Type B pancreatic cell (in vitro differentiated cells): ENCODE data around the gene SCLT1. TPM values are rescaled to one million over a fixed set of nuclear protein-coding genes. Genes with fewer than 3 reads are reported as not detected.

Experiments
- DNase-seq: peaks from one replicate; pipeline ENCODE4 v3.0.0; 2021; ENCODE audit warnings: mixed read lengths; ENCODE audit not compliant: unreplicated experiment; ENCODE audit errors: extremely low spot score
- H3K27ac Mint-ChIP-seq: 2 replicates; pipeline ENCODE4 v1.8.0; 2021; ENCODE audit warnings: mild to moderate bottlenecking, mixed read lengths
- H3K27me3 Mint-ChIP-seq: 2 replicates; pipeline ENCODE4 v1.8.0; 2021; ENCODE audit warnings: mixed read lengths
- H3K36me3 Mint-ChIP-seq: 2 replicates; pipeline ENCODE4 v1.8.0; 2021; ENCODE audit warnings: mixed read lengths
- H3K4me1 Mint-ChIP-seq: one replicate; pipeline ENCODE4 v1.8.0; 2021; ENCODE audit warnings: mixed read lengths; ENCODE audit not compliant: unreplicated experiment
- H3K4me3 Mint-ChIP-seq: 2 replicates; pipeline ENCODE4 v1.8.0; 2021; ENCODE audit warnings: mild to moderate bottlenecking, mixed read lengths
- H3K9me3 Mint-ChIP-seq: 2 replicates; pipeline ENCODE4 v1.8.0; 2021; ENCODE audit warnings: mixed read lengths
- CTCF ChIP-seq: fragments of 200-600 bp; sonication (generic); conservative IDR thresholded peaks from 2 replicates; pipeline ENCODE4 v1.5.0; 2021; ENCODE audit warnings: antibody characterized with exemption, mild to moderate bottlenecking
- total RNA-seq: library from RNA; stranded (reverse); gene quantifications from 2 replicates; pipeline ENCODE4 v1.2.1, GENCODE V29; 2021; ENCODE audit warnings: low replicate concordance

Gene SCLT1
- total RNA-seq, 1 donor from 2014 or later: 21.2 TPM

GRCh38 chr4:129110931-129111330 is 17.6 kb upstream of the SCLT1 start:
- no peak overlapping the region for H3K27ac Mint-ChIP-seq
- no peak for DNase-seq
- no peaks in the 10 kb centered on the region for H3K9me3 Mint-ChIP-seq
- no peaks in the 10 kb centered on the region for H3K36me3 Mint-ChIP-seq
- H3K27me3 Mint-ChIP-seq: no peaks in the 10 kb centered on the region
- H3K4me3 Mint-ChIP-seq: no peak overlapping the region
- TF ChIP-seq CTCF: no peak
- H3K4me1 Mint-ChIP-seq: no peaks in the 10 kb centered on the region

- no peaks in the 10 kb centered on the region for H3K4me1 Mint-ChIP-seq
- no peaks in the 10 kb centered on the region for H3K36me3 Mint-ChIP-seq
- no peak overlapping the region for H3K27ac Mint-ChIP-seq
- H3K4me3 Mint-ChIP-seq: no peak overlapping the region
- H3K27me3 Mint-ChIP-seq: no peaks in the 10 kb centered on the region
- no peak for TF ChIP-seq CTCF
- no peak for DNase-seq
- H3K9me3 Mint-ChIP-seq: no peaks in the 10 kb centered on the region
Observed at GRCh38 chr4:129109965-129110824, 16.9 kb upstream of the SCLT1 start.

GRCh38 chr4:129098531-129099001 is 5.2 kb upstream of the SCLT1 start:
- Mint-ChIP-seq H3K27ac (no peak overlapping the region), H3K36me3 (peaks cover 3% of the 10 kb centered on the region), H3K4me3 (no peak overlapping the region), H3K27me3 (no peaks in the 10 kb centered on the region), H3K9me3 (no peaks in the 10 kb centered on the region), H3K4me1 (peaks cover 15% of the 10 kb centered on the region)
- no peak for TF ChIP-seq CTCF
- DNase-seq: no peak

GRCh38 chr4:129095811-129096454 is 2.6 kb upstream of the SCLT1 start, which contains the start of gene C4orf33:
Gene C4orf33, plus strand, starts transcription at chr4:129096152. Its CDS starts 6,459 bp downstream, at chr4:129102611.
- Mint-ChIP-seq H3K36me3 (no peaks in the 10 kb centered on the region), H3K9me3 (no peaks in the 10 kb centered on the region), H3K4me1 (peaks cover 17% of the 10 kb centered on the region), H3K4me3 (peak within 1 kb of the TSS; percentile 96), H3K27ac (peak within 1 kb of the TSS; percentile 99), H3K27me3 (no peaks in the 10 kb centered on the region)
- no peak for DNase-seq
- TF ChIP-seq CTCF: no peak

- peaks cover 17% of the 10 kb centered on the region for H3K4me1 Mint-ChIP-seq
- no peaks in the 10 kb centered on the region for H3K9me3 Mint-ChIP-seq
- peaks cover 3% of the 10 kb centered on the region for H3K36me3 Mint-ChIP-seq
- H3K4me3 Mint-ChIP-seq: peak overlapping the region; percentile 42
- TF ChIP-seq CTCF: no peak
- no peak for DNase-seq
- H3K27ac Mint-ChIP-seq: no peak overlapping the region
- no peaks in the 10 kb centered on the region for H3K27me3 Mint-ChIP-seq
Observed at GRCh38 chr4:129094347-129094746, 1.0 kb upstream of the SCLT1 start.
